ENCODE results near the gene TRO. TPM values are rescaled to one million over a fixed set of nuclear protein-coding genes. Genes with fewer than 3 reads are reported as not detected.

Gene TRO
- total and polyA plus RNA-seq, 10 of the 15 experiments (the other 5 are each of a cell fraction or from before 2014, with no cell fraction given) = 0.02 to 1.0 (median 0.35) TPM; not detected in 7

DNA sequence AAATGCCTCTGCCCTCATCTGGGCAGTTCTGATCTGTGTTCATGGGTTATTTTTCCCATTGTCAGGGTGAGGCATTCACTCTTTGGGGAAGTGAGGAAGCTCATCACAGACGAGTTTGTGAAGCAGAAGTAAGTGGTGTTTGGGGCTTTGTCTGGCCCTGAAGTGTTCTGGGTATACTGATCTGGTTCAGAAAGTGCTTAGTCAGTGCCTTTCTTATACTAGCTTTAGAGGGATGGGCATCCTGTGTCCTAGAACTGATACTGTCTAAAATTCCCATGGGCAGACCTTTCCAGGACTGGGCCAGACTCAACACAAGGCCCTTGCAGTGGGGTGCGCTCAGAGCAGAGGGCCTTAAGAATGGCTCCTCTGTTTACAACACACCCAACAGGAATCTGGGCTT, 6.4 kb downstream of the TRO start (continued):
- TF ChIP-seq, protein P1, sequence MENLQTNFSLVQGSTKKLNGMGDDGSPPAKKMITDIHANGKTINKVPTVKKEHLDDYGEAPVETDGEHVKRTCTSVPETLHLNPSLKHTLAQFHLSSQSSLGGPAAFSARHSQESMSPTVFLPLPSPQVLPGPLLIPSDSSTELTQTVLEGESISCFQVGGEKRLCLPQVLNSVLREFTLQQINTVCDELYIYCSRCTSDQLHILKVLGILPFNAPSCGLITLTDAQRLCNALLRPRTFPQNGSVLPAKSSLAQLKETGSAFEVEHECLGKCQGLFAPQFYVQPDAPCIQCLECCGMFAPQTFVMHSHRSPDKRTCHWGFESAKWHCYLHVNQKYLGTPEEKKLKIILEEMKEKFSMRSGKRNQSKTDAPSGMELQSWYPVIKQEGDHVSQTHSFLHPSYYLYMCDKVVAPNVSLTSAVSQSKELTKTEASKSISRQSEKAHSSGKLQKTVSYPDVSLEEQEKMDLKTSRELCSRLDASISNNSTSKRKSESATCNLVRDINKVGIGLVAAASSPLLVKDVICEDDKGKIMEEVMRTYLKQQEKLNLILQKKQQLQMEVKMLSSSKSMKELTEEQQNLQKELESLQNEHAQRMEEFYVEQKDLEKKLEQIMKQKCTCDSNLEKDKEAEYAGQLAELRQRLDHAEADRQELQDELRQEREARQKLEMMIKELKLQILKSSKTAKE (IDR thresholded peaks at IDR 0.05; ENCODE audit: low read depth, poor library complexity, severe bottlenecking) = no peak
- TF ChIP-seq SREBF1 (IDR thresholded peaks at IDR 0.05; ENCODE audit: low read length) = no peak
- no peak for TF ChIP-seq MTA3 (IDR thresholded peaks at IDR 0.05; ENCODE audit: borderline replicate concordance, low read length)
- TF ChIP-seq JUNB (IDR thresholded peaks at IDR 0.05) = no peak

DNA sequence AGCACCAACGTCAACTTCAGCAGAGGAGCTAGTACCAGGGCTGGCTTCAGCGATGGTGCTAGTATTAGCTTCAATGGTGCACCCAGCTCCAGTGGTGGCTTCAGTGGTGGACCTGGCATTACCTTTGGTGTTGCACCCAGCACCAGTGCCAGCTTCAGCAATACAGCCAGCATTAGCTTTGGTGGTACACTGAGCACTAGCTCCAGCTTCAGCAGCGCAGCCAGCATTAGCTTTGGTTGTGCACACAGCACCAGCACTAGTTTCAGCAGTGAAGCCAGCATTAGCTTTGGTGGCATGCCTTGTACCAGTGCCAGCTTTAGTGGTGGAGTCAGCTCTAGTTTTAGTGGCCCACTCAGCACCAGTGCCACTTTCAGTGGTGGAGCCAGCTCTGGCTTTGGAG, 8.3 kb downstream of the TRO start:
- no peaks in the 10 kb centered on the region for H3K27me3 ChIP-seq (replicated peaks in 1 of 2; ENCODE audit: control insufficient read depth in 2 of 2, insufficient read depth in 2 of 2, low read length in 1 of 2)
- RAD21 ChIA-PET (ENCODE audit: unreplicated experiment) = no interaction called here
- no peak for FAIRE-seq
- no peak overlapping the region for H3K4me2 ChIP-seq (ENCODE audit: control insufficient read depth, insufficient read depth)
- H3K9me3 ChIP-seq (replicated peaks; ENCODE audit: control insufficient read depth, insufficient read depth, low read length) = no peaks in the 10 kb centered on the region
- SMC1A ChIA-PET (ENCODE audit: uncharacterized antibody, unreplicated experiment) = no interaction called here
- DNase-seq (ENCODE audit: low read depth, low spot score) = no peak
- H2AFZ ChIP-seq (ENCODE audit: control insufficient read depth, low read depth, low read length) = no peak overlapping the region
- CTCF ChIA-PET = no interaction called here
- intact Hi-C loops (cut with micrococcal nuclease; ENCODE audit: unreplicated experiment) (no loop called here), in situ Hi-C loops (cut with MboI) (no loop called here)
- H3K4me1 ChIP-seq (ENCODE audit: control insufficient read depth, insufficient read depth, low read length) = no peaks in the 10 kb centered on the region
- 81% methylated on average over 3 of the region's 3 CpGs for WGBS (ENCODE audit: insufficient coverage, insufficient replicate concordance, low lambda C conversion rate, missing lambda C conversion rate)
- H3K27ac ChIP-seq (ENCODE audit: control insufficient read depth, insufficient read depth) = no peak overlapping the region
- no peak overlapping the region for H3K4me3 ChIP-seq
- POLR2A ChIA-PET = no interaction called here
- H3K36me3 ChIP-seq (ENCODE audit: control insufficient read depth in 2 of 2, insufficient read depth in 2 of 2, low read length in 1 of 2) = no peaks in the 10 kb centered on the region
- H3K9ac ChIP-seq (ENCODE audit: control insufficient read depth, insufficient read depth, low read length) = no peak overlapping the region
- H4K20me1 ChIP-seq (ENCODE audit: control insufficient read depth, insufficient read depth) = no peaks in the 10 kb centered on the region
- ATAC-seq = no peak
- no TSS peak for BruUV-seq (replicated peaks)
- TF ChIP-seq ZNF274 (IDR thresholded peaks at IDR 0.05; ENCODE audit: insufficient read depth, insufficient read length) (no peak), SIX5 (IDR thresholded peaks at IDR 0.05; ENCODE audit: low read depth, low read length, severe bottlenecking) (no peak), NR2C2 (IDR thresholded peaks at IDR 0.05; ENCODE audit: borderline replicate concordance, control insufficient read depth, insufficient read length, low read depth) (no peak), CREM (IDR thresholded peaks at IDR 0.05; ENCODE audit: low read depth) (no peak), RBBP5 (conservative IDR thresholded peaks at IDR 0.05) (no peak), HDGF (IDR thresholded peaks at IDR 0.05) (no peak), EZH2 (IDR thresholded peaks at IDR 0.05; ENCODE audit: borderline replicate concordance, control insufficient read depth, low read depth, low read length) (no peak), RELA (IDR thresholded peaks at IDR 0.05; ENCODE audit: borderline replicate concordance, partially characterized antibody) (no peak), PML (IDR thresholded peaks at IDR 0.05; ENCODE audit: low read length) (no peak), JUNB (IDR thresholded peaks at IDR 0.05) (no peak), ZSCAN29 (IDR thresholded peaks at IDR 0.05) (no peak)
- TF ChIP-seq, protein P2, sequence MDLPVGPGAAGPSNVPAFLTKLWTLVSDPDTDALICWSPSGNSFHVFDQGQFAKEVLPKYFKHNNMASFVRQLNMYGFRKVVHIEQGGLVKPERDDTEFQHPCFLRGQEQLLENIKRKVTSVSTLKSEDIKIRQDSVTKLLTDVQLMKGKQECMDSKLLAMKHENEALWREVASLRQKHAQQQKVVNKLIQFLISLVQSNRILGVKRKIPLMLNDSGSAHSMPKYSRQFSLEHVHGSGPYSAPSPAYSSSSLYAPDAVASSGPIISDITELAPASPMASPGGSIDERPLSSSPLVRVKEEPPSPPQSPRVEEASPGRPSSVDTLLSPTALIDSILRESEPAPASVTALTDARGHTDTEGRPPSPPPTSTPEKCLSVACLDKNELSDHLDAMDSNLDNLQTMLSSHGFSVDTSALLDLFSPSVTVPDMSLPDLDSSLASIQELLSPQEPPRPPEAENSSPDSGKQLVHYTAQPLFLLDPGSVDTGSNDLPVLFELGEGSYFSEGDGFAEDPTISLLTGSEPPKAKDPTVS (IDR thresholded peaks at IDR 0.05; ENCODE audit: low read depth, low read length) = no peak
- TF ChIP-seq, protein P3, sequence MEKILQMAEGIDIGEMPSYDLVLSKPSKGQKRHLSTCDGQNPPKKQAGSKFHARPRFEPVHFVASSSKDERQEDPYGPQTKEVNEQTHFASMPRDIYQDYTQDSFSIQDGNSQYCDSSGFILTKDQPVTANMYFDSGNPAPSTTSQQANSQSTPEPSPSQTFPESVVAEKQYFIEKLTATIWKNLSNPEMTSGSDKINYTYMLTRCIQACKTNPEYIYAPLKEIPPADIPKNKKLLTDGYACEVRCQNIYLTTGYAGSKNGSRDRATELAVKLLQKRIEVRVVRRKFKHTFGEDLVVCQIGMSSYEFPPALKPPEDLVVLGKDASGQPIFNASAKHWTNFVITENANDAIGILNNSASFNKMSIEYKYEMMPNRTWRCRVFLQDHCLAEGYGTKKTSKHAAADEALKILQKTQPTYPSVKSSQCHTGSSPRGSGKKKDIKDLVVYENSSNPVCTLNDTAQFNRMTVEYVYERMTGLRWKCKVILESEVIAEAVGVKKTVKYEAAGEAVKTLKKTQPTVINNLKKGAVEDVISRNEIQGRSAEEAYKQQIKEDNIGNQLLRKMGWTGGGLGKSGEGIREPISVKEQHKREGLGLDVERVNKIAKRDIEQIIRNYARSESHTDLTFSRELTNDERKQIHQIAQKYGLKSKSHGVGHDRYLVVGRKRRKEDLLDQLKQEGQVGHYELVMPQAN (conservative IDR thresholded peaks at IDR 0.05) = no peak
- TF ChIP-seq, protein P4, sequence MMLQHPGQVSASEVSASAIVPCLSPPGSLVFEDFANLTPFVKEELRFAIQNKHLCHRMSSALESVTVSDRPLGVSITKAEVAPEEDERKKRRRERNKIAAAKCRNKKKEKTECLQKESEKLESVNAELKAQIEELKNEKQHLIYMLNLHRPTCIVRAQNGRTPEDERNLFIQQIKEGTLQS (IDR thresholded peaks at IDR 0.05; ENCODE audit: borderline replicate concordance, extremely low read depth, low read depth, low read length) = no peak
- no peaks in the 10 kb centered on the region for H3K79me2 ChIP-seq (ENCODE audit: control insufficient read depth, insufficient read depth, low read length)
